NCI-H2227 (cell line): ENCODE results near the gene ENPP6.
"Not testable (repeated sequence)": the region's sequence is repeated elsewhere in the genome, so short reads cannot be mapped to it uniquely, and the experiment has no call there.

Experiments
- DNase-seq: peaks from one replicate; lab custom pipeline; 2025; ENCODE audit not compliant: unreplicated experiment; lab: John Stamatoyannopoulos, UW

The ENPP6 gene

GRCh38 chr4:184150102-184150839 is 67.4 kb downstream of the ENPP6 start:
- DNase-seq = no peak

- no peak for DNase-seq
Observed at GRCh38 chr4:184148738-184149637, 68.7 kb downstream of the ENPP6 start.

DNA sequence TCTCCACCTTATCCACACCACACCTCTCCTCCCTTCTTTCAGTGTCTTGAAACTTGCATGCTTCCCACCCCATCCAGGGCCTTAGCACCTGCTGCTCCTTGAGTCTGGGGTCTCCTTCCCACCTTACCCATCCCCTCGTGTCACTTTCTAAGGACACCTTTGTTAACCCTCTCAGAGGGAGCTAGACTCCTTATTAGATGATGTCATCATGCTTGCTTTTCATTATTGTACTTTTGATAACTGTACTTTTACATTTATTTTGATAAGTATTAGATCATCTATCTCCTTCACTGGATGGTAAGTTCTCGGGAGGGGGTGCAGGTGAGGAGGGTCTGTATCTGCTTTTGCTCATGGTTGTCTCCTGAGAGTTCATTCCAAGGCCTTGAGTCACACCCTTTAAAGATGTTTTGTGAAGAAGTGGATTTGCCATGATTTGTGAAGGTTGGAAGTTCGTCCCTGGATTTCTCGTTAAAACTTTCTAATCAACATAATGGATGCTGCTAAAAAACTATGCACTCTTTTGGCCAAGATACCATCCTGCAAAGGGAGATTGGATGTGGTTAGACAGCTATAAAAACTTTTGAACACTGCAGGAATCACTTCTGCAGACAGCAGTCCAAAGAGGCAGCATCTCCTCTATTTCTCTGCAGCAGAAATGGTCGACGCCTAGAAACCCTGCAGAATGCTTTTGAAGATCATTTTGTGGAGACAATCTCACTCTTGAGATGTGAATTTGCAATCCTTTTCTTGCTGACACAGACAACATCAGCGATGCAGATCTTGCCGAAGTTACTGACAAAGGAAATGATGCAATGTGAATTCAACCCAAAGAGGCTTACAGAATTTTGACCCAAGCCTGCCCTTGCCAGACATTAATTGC is 69.6 kb downstream of the ENPP6 start:
- DNase-seq = no peak

DNA sequence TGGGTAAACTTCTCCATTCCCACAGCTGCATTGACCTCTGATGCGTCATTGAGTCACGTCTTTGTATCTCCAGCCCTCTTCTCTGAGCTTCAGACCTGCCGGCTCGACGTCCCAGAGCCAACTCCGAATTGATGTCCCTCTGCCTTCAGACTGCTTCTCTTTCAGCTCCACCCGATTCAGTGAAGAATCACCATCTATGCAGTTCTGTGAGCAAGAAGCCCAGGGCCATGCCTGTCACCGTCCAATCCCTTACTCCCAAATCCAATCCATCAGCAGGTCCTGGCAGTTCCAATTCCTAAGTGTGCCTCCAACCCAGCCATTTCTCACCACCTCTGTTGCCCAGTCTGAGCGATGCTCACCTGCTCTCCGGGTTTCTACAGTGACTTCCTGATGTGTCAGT is 70.7 kb downstream of the ENPP6 start:
- DNase-seq = no peak

DNA sequence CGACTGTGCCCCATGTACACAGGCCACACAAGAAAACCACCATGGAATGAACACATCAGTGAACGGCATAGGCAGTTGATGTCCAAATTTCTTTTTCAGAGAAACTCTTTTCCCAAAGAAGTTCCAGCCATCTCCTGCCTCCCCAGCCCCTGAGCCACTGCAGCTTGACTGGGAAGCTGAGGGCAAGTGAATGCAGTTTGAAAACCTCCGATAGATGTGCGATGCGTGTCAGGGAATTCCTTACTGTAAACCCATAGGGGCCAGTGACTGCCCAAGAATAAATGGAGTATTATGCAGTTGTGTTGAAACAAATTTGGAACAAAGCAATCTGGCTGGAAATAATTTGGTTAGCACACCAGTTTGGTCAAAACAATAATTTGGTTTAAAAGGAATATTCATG is 72.1 kb downstream of the ENPP6 start:
- no peak for DNase-seq

- DNase-seq = no peak
Observed at GRCh38 chr4:184143770-184144564, 73.7 kb downstream of the ENPP6 start.

DNA sequence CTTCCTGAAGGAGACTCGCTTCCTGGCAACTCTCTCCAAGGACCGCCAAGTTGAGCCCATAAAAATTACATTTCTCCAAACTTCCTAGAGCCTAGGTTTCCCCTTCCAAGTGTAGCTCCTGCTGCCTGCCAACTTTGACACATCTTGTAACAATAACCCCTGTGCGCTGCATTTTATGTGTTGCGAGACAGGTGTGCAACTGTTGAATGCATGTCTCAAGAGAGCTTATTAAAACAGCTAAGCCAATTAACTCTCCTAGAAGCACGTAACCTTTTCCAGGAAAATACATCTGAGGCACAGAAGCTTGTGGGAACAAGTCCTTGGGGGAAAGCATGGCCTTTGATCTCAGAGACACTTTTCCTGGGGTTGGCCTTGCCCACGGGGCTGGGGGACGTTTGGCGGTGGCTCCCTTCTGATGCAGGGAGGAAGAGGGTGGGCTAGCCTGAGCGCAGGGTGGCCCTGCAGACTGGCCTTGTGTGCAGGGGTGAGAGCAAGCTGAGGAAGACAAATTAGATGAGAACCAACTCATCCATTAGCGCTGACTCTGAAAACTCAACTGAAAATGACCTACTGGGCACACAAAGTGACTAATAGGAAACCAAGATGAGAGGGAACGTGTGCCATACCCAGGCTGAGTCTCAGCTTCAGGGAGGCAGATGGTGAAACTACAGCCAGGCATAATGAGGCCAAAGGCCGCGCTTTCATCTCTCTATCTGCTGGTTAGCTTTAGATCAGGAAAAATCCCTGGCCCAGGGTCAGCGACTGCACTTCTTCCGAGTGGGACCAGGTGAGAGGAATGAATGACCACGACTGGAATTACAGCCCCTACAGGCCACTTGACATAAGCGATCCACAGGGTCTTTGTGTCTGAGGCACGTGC is 75.3 kb downstream of the ENPP6 start:
- no peak for DNase-seq

DNA sequence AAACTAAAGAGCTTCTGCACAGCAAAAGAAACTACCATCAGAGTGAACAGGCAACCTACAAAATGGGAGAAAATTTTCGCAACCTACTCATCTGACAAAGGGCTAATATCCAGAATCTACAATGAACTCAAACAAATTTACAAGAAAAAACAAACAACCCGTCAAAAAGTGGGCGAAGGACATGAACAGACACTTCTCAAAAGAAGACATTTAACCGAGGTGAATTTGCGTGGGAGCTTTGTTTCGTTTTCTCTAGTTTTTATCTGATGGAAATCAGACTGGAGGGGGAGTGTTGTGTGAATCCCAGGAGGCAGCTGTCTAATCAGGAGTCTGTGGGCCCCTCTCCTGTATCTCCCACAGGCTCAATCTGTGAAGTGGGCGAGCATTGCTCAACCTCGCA is 76.8 kb downstream of the ENPP6 start:
- DNase-seq = not testable (repeated sequence)

- no peak for DNase-seq
Observed at GRCh38 chr4:184136525-184136924, 81.1 kb downstream of the ENPP6 start.

DNA sequence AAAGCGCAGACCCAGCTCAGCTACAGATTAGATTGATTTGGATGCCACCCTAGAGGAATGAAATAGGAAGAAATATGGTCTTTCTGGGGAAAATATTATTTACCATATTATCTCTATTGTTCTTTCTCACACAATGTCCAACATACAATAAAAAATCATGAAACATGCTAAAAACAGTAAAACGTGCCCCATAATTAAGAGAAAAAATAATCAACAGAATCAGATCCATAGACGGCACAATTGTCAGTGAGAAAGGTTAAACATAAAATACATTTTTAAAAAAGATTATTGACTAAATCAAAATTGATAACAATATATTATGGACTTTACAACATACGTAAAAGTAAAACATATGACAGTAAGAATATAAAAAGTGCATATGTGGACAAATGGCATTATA is 90.9 kb downstream of the ENPP6 start:
- DNase-seq = no peak

- DNase-seq = no peak
Observed at GRCh38 chr4:184122631-184123408, 94.9 kb downstream of the ENPP6 start.

- no peak for DNase-seq
Observed at GRCh38 chr4:184120549-184121127, 97.0 kb downstream of the ENPP6 start.

DNA sequence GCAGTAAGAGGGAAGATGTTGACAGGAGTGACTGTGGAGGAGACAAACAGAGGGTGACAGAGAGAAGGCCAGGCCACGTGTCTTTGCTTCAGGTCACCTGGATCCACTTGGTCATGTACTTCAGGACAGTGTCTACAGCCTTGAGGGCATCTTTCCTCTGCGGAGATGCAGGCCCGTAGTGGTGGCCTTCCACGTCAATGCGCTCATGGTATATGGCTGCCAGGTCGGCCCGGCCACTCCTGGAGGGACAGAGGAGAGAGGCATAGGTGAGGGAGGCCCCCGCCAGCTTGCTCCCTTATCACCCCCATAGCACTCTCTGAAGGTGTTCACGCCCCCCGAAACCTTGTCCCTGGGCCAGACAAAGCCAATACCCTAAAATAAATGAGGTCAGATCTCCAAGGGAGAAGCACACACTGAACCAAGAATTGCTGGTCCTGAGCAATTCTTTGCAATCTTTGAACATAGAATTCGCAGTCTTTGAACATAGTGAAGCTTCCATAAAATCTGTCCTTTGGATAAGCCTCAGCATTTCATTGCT is 99.9 kb downstream of the ENPP6 start:
- no peak for DNase-seq

GRCh38 chr4:184115399-184115798 is 102.3 kb downstream of the ENPP6 start:
- DNase-seq = no peak

DNA sequence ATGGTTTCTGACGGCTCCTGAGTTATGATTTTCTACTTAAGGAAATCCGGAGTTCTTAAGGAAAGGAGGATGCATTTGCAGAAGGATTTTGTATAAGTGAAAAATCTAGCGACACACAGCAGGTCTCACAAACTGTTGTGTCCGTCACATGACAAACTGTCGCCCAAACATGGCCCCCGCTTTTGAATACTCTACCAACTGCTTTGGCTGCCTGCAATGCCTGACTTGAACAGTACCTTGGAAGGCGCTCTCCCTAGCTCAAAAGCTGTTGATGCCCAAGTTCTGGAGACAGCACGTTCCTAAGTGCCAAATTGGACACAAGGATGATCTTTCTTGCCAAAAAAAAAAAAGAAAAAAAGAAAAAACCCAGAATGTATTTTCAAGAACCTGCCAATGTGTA is 103.2 kb downstream of the ENPP6 start:
- DNase-seq = no peak

GRCh38 chr4:184112006-184112550 is 105.6 kb downstream of the ENPP6 start:
- no peak for DNase-seq

DNA sequence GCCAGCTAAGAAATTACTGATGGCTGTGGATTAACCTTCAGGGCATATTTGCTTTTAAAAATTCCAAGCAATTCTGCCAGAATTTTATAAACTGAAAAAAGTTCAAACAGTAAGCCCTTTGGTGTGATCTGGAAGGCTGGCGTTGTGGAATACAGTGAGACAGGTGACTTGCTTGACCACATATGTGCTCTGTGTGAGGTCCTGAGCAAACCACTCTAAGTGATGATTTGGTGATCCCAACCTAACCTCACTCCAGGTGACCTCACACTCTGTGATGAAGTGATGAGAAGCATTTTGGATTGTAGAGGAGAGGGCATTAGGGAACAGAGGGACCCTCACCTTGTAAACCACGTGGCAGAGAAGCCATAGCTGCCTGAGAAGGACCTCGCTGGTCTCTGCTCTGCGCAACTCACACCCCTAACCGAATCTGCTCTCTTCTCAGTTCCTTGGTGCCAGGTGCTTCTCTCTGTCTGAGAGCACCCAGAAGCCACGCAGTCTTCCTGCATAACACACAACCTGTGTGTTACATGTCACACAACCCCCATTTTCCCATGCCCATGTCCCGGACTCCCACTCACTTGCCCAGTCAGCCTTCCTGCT is 106.3 kb downstream of the ENPP6 start:
- DNase-seq = no peak
